GM21367 (cell line): ENCODE results near the gene RTF2.

Source experiments
- ATAC-seq: cut with Tn5 transposase; IDR thresholded peaks from one replicate; pipeline ENCODE4 v1.9.1; 2021; ENCODE audit not compliant: unreplicated experiment

RTF2 gene

DNA sequence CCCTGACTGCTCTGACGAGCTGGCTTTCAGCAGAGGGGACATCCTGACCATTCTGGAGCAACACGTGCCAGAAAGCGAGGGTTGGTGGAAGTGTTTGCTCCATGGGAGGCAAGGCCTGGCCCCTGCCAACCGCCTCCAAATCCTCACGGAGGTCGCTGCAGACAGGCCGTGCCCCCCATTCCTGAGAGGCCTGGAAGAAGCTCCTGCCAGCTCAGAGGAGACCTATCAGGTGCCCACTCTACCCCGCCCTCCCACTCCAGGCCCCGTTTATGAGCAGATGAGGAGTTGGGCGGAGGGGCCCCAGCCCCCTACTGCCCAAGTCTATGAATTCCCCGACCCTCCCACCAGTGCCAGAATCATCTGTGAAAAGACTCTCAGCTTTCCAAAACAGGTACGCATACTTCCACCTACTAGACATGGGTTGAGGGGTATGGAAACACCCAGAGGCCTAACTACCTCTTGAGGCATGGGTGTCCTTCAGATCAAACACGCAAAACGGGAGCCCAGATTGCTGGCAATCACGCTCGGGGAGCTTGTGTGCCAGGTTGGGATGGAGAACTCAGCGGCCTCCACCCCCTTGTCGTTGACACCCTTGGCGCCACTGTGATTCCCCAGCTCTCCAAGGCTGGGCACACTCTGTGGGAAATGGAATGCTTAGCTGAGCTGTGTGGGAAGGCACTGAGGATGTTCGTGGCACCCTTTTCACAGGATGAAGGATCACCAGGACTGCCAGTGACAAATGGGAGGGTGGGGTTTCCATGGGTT is 31.0 kb upstream of the RTF2 start:
- ATAC-seq = no peak

DNA sequence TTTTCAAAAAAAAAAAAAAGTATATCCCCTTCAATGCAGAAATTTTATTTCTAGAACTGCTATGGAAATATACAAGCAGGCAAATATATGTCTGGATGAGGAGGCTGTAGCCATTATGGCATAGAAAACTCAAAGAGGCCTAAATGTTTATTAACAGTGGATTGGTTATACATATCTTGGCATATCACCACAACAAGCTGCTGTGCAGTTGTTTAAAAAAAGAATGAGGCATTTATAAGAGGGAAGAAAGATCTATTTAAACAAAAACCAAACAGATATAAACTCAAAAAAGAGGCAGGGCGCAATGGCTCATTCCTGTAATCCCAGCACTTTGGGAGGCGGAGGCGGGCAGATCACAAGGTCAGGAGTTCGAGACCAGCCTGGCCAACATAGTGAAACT is 30.1 kb upstream of the RTF2 start:
- no peak for ATAC-seq

DNA sequence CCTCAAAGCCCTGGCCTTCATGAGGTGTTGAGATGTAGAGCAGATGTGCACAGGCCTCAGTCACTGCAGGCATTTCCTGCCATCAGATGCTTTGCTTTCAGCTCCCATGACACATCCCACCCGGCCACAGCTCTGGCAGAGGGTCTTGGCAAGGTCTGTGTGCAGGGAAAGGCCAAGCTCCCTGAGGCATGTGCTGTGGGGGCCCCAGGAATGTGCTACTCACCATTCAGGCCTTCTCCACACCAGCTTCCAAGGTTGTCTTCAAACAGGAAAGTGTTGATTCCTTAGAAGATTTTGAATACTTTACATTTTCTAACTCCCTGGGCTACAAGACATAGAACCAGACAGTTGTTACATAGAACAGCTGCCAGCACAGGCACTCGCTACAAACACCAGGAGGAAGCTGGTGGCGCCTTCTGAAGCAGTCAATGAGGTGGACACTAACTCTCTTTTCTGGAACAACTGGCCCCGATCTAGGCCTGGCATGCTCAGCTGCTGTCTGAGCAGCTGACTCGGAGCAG is 28.6 kb upstream of the RTF2 start:
- ATAC-seq = no peak

DNA sequence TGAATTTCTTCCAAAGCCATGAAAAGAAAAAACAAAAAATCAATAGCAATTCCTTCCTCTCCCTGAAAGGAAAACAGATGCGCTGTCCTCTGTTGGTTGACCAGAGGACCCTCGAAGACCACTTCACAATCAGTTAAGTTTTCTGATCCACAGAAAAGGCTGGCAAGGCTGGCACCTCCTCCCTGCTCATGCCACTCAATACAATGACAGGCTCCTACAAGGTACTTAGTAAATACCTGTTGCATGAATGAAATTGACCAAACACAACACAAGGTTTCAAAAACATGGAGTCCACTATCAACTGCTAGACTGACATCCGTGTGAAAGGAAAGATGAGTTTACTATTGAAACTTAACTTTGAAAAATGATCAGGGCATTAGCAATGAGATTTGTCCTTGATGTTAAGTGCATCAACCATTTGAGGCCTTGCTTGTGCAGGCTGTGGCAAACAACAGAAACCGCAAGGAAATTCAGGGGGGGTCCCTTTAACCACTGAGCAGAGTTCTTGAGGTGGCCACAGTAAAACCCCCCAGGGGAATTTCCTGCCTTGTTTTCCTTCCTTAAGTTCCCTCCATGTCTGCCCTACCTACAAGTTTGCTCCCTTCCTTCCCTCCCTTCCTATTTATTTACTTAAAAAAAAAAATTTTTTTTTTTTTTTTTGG is 27.9 kb upstream of the RTF2 start:
- ATAC-seq = no peak

DNA sequence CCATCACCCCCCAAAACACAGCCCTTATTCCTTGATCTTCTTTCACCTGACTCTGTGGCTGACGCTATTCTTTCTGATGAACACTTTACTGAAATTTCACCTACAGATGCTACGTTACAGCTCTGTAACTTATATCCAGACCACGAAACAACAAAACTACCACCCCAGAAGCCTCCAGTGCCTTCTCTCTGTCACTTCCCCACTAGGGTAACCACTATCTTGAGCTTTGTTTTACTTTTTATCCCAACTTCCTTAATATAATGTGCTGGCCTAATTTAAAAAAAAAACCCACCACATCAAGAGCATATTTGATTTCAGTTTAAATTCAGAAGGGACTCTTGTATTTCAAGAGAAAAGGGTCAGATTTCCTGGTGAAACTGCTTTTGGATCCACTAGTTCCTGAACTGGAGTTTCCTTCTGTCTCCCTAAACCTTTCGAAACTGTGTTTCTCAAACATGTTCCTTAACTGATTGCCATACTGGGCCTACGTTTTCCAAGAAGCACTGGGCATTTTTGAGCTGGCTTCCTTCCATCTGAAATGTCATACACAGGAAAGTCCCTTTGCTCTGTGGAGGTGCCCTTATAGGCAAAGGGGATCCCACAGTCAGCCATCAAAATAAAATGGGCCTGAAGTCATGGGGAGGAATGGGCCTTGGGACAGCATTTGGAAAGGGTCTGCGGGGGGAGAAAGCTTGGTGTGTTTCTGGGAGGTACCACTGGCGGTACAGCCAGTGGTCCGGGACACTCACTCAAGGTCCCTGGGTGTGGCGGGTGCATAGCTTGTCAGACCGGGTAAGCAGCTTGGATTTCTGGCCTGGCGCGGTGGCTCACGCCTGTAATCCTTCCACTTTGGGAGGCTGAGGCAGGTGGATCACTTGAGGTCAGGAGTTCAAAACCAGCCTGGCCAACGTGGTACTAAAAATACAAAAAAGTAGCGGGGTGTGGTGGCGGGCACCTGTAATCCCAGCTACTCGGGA is 25.8 kb upstream of the RTF2 start:
- no peak for ATAC-seq

DNA sequence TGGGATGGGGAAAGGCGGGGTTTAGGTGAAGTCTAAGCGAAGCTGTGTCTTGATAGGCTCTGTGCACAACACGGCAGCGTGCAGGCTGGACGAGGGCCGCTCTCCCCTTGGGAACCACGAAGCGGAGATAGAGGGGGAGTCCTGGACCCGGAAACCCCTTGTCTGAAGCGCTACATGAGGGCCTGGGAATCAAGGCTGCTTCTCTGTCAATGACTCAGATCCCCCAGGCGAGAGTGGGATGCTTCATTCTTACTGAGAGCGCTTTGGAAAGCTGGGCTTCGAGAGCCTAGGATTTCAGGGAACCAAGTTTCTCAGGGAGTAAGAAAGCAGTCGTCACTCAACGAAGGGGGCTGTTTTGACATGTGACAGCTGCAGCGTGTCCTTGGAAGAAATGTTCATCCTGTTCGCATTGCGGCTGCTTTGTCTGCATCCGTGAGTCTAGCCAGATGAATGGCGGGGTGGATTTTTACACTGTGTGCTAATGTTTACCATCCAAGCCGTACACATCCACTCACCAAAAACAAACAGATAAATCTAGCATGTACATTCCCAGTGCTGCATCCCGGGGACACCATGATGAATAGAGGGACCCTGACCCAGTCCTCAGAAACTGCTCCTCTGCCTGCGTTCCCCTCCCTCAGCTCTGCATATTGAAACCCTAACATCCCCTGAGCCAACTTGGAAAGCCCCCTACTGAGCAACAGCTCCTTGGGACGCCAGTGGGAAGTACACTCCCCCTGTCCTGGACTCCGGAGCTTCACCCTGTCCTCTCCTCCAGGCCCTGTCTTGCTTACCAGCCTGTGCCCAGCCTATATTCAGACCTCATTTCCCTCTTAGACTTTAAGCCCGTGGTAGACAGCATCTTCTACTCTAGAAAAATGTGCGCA is 24.5 kb upstream of the RTF2 start:
- no peak for ATAC-seq

DNA sequence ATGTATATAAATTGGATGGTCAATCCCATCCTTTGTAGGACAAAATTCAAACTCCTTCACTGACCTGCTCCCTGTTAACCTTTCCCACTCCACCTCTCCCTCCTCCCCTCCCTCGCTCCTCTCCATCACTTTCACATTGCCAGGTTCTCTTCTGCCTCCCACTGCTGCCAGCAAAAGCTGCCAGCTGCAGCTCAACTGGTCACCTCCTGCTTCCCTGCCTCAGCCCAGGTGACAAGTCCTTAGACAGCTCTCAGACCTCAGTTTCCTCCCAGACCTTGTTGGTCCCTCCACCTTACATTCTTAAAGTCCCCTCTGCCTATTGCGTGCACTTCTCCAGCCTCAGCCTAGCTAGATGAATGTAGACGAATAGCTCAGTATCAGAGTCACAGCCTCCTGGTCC is 23.3 kb upstream of the RTF2 start:
- ATAC-seq = no peak

DNA sequence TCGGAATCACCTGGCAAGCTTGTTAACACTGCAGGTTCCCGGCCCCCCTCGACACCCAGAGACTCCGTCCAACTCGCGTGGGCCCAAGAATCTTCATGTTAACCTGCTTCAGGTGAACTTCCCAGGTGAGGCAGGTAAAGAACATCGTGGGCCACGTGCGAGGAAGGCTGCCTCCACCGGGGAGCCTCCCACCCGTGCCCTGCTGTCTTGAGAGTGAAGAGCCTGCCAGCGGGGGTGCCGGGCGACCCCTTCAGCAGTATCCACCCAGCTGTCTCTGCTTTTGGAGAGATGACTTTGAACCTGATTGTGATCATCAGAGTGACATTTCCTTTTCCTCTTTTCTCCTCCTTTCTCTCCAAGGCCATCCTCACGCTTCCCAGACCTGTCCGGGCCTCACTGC is 22.9 kb upstream of the RTF2 start:
- no peak for ATAC-seq

DNA sequence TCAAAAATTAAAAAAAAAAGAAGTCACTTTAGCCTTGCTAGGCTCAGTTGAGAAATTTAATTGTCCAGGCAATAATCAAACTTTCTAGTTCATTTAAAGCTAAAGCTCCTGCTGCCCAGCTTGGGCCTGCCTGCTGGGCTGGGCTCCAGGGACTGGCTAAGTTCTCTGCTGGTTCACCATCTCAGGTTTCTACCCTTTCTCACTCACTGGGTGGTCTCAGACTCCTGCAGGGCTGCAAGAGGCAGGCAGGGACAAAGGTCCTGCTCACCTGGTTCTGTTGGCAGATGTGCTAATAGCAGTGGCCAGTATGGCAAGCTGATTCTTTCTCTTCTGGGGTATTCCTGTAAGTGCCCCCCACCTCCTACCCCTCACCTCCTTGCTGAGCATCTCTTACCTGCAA is 21.2 kb upstream of the RTF2 start:
- no peak for ATAC-seq

DNA sequence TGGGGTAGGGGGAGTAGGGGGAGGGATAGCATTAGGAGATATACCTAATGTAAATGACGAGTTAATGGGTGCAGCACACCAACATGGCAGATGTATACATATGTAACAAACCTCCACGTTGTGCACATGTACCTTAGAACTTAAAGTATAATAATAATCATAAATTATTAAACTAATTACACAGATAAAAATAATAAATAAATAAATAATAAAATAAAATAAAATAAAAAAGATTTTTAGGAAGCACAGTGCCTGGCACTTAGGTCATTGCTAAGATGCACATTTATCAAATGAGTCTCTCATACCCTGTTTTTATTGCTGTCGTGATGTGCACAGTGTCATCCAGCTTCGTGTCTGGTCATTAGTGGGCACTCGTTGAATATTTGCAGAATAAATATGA is 19.0 kb upstream of the RTF2 start:
- ATAC-seq = no peak

DNA sequence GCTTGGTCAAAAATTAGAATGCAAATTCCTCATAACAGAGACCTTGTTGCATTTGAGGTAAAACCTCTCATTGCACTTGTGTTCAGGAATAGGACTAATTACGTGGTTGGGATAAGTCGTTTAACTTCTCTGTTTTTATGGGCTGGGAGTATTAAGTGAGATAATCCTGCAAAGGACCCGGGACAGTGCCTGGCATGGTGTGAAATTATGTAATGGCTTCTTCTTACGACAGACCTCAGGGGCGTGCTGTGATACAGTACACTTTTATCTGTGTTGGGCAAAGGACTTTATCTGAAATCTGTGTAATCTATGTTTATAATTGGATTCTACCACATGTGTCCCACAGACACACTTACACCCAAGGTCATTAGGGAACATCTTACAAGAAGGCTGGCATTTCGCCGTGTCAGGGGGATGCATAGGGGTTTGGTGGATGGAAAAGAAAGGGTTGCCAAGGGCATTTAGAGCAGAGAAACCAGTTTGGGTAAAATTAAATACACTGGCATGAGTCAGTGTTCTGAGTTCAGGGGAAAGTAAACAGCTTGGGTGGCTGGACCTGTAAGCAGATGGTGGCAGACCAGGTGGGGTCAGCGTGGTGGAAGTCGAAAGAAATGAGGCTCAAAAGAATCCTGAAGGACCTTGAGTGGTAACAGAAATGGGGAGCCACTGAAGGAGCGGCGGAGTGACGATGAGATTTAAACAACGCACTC is 17.2 kb upstream of the RTF2 start:
- ATAC-seq = no peak

DNA sequence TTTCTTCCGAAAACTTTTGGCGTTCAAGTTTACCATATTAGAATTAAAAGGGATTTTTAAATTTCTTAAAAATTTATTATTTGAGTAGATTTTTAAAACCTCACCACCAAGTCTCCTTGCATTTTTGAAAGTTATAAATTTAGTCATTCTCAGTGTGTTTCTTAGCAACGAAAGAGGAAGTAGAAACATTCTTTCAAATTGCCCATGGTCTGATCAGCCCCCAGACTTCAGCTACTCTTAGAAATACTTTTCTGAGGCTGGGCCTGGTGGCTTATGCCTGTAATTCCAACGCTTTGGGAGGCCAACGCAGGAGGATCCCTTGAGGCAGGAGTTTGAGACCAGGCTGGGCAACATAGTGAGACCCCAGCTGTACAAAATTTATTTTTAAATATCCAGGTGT is 15.1 kb upstream of the RTF2 start:
- ATAC-seq = no peak

DNA sequence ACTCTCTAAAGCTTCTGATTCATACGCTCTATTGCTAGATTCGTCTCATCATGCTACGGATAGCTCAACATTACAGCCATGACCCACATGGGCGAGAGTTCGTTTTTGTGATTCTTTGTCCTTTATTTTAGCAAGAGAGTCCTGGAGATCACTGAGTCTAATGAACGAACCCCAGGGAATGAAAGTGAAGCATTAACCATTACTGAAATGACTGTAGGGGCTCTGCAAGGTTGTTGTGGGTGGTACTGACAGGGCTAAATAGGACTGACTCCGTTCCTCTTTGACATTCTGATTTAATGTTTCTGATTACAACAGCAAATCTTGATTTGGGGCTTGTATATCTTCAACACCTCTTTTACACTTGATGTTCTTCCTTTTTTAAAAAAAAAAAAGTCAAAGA is 13.7 kb upstream of the RTF2 start:
- ATAC-seq = peak; percentile 70

DNA sequence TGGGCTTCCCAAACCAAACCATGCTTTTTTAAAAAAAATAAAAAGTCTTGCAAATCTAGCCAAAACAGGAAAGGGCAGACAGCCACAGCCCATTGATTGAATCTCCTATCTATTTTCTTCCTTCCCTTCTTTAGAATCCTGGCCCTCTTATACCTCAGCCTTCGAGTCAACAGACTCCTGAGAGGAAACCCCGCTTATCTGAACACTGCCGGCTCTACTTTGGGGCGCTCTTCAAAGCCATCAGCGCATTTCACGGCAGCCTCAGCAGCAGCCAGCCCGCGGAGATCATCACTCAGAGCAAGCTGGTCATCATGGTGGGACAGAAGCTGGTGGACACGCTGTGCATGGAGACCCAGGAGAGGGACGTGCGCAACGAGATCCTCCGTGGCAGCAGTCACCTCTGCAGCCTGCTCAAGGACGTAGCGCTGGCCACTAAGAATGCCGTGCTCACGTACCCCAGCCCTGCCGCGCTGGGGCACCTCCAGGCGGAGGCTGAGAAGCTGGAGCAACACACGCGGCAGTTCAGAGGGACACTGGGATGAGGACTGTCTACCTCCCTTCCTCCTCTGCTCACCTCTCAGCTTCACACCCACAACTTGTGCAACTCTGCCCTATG is 10.1 kb upstream of the RTF2 start:
- ATAC-seq = no peak

DNA sequence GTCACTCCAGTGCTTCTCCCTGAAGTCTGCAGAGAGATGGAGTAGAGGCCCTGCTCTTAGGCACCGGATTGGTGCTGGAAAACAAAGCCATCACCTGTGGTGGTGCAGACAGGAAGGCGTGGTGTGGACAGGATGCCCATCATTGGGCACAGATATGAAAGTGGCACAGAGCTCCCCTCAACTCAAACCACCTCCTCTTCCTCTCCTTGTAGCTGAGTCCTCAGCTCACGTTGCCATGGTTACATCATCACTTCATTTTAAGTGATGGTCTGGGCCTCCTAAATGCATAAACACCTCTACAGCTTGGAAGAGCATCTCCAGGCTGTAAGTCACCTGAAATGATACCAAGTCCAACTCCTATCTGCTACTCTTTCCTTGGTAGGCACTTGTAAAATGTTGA is 8.0 kb upstream of the RTF2 start:
- ATAC-seq = no peak

DNA sequence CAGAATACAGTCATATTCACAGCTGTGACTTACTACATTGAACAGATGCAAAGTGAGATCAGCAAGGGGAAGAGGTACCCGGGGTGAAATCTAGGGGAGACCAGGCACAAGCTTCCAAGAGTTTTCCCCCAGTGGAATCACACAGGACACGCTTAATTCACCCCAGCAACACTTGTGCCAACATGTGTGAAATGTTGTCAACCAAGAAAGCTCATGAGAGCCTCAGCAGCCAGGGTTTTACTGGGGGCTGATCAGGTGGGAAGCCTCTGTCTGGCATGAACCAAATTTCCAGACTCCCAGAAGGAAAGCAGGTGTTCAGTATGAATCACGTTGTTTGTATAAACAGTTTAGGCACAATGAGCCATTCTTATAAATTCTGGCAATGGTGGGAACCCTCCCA is 6.9 kb upstream of the RTF2 start:
- ATAC-seq = no peak

DNA sequence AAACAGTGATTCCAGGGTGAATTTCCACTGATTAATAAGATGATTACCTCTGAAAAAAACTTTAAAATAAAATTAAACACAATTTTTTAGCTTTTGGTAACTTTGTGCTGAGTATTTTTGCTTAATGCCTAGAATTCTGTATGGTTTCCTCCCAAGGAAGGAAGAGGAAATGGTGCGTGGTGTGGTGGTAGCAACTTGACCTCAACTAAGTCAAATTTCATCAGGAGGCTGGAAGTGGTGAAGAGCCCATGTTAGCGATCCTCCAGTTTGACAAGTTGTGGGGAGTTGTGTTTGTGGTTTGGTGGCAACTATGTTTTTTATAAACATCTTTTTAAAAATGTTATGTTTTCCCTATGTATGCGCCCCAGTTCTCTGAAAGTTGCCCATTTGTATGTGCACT is 5.0 kb upstream of the RTF2 start:
- ATAC-seq = no peak

DNA sequence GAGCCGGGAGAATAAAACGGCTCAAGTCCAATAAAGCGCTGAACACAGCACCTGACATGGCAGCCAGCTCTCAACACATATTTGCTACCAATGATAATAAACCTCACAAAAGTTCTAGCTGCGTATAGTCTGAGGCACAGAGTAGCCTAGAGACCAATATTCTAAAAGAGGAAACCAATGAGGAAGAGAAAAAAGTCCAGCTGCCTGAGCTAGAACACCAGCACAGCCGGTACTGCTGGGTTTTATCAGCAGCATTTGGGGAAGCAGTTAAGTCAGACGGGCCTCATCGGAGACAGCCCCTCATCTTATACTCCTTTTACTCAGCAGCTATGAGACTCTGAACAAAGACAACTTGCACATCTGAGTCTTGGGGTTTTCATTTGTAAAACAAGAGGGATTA is 2.4 kb upstream of the RTF2 start:
- no peak for ATAC-seq

DNA sequence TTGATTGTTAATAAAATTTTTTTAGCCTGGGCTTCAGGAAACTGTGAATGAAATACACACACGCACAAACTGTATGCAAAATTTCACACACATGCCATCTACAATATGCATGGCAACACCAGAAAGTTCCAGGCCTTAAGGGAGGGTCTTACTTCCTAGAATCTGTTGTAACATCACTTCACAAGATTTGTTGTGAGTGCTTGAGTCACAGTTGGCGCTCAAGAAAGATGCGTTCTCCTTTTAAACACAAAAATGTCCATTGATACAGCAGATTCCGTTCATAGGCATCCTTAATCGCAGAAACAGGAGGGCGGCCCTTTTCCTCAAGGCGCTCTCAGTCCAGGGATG is 485 bp upstream of the RTF2 start:
- no peak for ATAC-seq

DNA sequence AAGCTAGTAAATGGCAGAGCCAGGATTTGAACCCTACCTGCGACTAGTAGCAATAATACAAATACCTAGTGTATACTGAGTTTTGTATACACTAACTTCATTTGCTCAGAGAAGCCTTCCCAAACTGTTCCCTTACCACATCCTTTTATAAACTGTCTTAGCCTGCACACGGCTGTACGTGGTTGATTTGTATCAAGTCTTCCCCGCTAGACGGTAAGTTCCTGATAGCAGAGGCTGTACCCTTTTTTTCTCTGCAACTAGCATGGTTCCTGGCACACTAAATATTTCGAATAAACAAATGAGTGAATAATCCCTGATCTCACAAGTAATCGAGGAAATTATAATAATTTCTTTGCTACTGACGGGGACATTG is 636 bp downstream of the RTF2 start:
- no peak for ATAC-seq
